HepG2 (cell line): ENCODE data around the gene HIBADH.

Source experiments
- ASH2L ChIP-seq: fragments of 300-600, 200-600 bp; sonication (generic); IDR thresholded peaks from 2 replicates; pipeline ENCODE4 v1.7.0; 2017; ENCODE audit warnings: low read depth, mild to moderate bottlenecking, moderate library complexity, mixed read lengths, low read length; ENCODE audit not compliant: insufficient read length
- CEBPB ChIP-seq: IDR thresholded peaks from 2 replicates; pipeline ENCODE4 v1.6.1; 2011; ENCODE audit warnings: low read depth, low read length, improper control_type of control experiment, borderline replicate concordance
- CTCF ChIP-seq: sonication (generic); formaldehyde crosslinking; IDR thresholded peaks from 2 replicates; pipeline ENCODE4 v1.5.0; 2020; ENCODE audit warnings: mild to moderate bottlenecking, missing genetic modification reagents, moderate library complexity
- HCFC1 ChIP-seq: fragments of 150-350 bp; IDR thresholded peaks from 2 replicates; pipeline ENCODE4 v1.6.1; 2014; ENCODE audit warnings: low read depth, low read length
- JUNB ChIP-seq: sonication (generic); formaldehyde crosslinking; IDR thresholded peaks from 2 replicates; pipeline ENCODE4 v1.8.0; 2022; ENCODE audit warnings: missing genetic modification reagents, mild to moderate bottlenecking, borderline replicate concordance
- PCBP1 ChIP-seq: fragments of 200-400 bp; formaldehyde crosslinking; IDR thresholded peaks from 2 replicates; pipeline ENCODE4 v1.6.1; 2017; ENCODE audit warnings: mild to moderate bottlenecking, low read depth, low read length, borderline replicate concordance
- POLR2A ChIP-seq, 2 experiments: IDR thresholded peaks; 2 replicates each; pipeline ENCODE4 v1.6.1; 2011; ENCODE audit warnings: low read depth in 2 of 2, low read length in 2 of 2, mild to moderate bottlenecking in 1 of 2, moderate library complexity in 1 of 2; ENCODE audit not compliant: insufficient read depth in 1 of 2
- PRDM4 ChIP-seq: sonication (generic); formaldehyde crosslinking; IDR thresholded peaks from 2 replicates; pipeline ENCODE4 v1.9.0; 2021; ENCODE audit warnings: missing genetic modification reagents, borderline replicate concordance
- SNRNP70 ChIP-seq: fragments of 200-400 bp; formaldehyde crosslinking; IDR thresholded peaks from 2 replicates; pipeline ENCODE4 v1.6.1; 2017; ENCODE audit warnings: mild to moderate bottlenecking, low read depth, low read length, moderate library complexity
- SRY ChIP-seq: sonication (generic); formaldehyde crosslinking; IDR thresholded peaks from 2 replicates; pipeline ENCODE4 v1.8.0; 2022; ENCODE audit warnings: mild to moderate bottlenecking, missing genetic modification reagents
- ZFP41 ChIP-seq: sonication (generic); formaldehyde crosslinking; IDR thresholded peaks from 2 replicates; pipeline ENCODE4 v1.4.0; 2020; ENCODE audit warnings: mild to moderate bottlenecking, missing genetic modification reagents, borderline replicate concordance
- ZNF546 ChIP-seq: sonication (generic); formaldehyde crosslinking; conservative IDR thresholded peaks from 2 replicates; pipeline ENCODE4 v1.8.1; 2023; ENCODE audit warnings: mild to moderate bottlenecking, missing genetic modification reagents
- ZNF557 ChIP-seq: sonication (generic); formaldehyde crosslinking; IDR thresholded peaks from 2 replicates; pipeline ENCODE4 v1.4.0; 2020; ENCODE audit warnings: missing genetic modification reagents
- TF ChIP-seq, protein P1 (sequence below): sonication (generic); formaldehyde crosslinking; IDR thresholded peaks from 2 replicates; pipeline ENCODE4 v1.8.1; 2023; ENCODE audit warnings: mild to moderate bottlenecking, missing genetic modification reagents, borderline replicate concordance

GRCh38 chr7:27652518-27652917 lies 10.2 kb downstream of the HIBADH start:
- TF ChIP-seq CTCF (CRISPR knock-in tag) (no peak), SRY (CRISPR knock-in tag) (no peak), PRDM4 (CRISPR knock-in tag) (no peak), ASH2L (no peak), HCFC1 (no peak), ZNF557 (CRISPR knock-in tag) (no peak), PCBP1 (no peak), CEBPB (no peak), SNRNP70 (no peak), POLR2A (IDR thresholded peaks at IDR 0.05; ENCODE audit: insufficient read depth in 1 of 2, low read depth in 2 of 2, low read length in 2 of 2) (no peak), ZFP41 (CRISPR knock-in tag) (no peak), ZNF546 (CRISPR knock-in tag) (no peak), JUNB (no peak)
- TF ChIP-seq, protein P1, sequence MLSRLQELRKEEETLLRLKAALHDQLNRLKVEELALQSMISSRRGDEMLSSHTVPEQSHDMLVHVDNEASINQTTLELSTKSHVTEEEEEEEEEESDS (CRISPR knock-in tag) = no peak
